Measurements from ENCODE around the gene EHHADH. TPM values are rescaled to one million over a fixed set of nuclear protein-coding genes. Genes with fewer than 3 reads are reported as not detected.

EHHADH gene
- total and polyA plus RNA-seq, 2 donors (not counting 3 experiments of a cell fraction or from before 2014, with no cell fraction given): 1.3 to 5.8 TPM

- intact Hi-C loops (cut with micrococcal nuclease) (no loop called here), dilution Hi-C loops (cut with MboI; ENCODE audit: extremely low pct_ligation_motif_present, low sequenced_read_pairs) (no loop called here)
- TF ChIP-seq MAX (IDR thresholded peaks at IDR 0.05; ENCODE audit: insufficient read depth, insufficient read length): no peak
- no peak for TF ChIP-seq GATA2 (IDR thresholded peaks at IDR 0.05; ENCODE audit: insufficient read depth, insufficient read length, low read depth, low read length)
- no peak for TF ChIP-seq EZH2 (IDR thresholded peaks at IDR 0.05; ENCODE audit: borderline replicate concordance, low read depth, low read length, severe bottlenecking)
- TF ChIP-seq FOS (IDR thresholded peaks at IDR 0.05; ENCODE audit: borderline replicate concordance, insufficient read depth, low read length): no peak
- no peak for TF ChIP-seq POLR2AphosphoS5 (IDR thresholded peaks at IDR 0.05; ENCODE audit: insufficient read depth, low read depth, low read length)
- no peak for TF ChIP-seq CTCF (IDR thresholded peaks at IDR 0.05; ENCODE audit: extremely low read depth in 1 of 2, insufficient read depth in 1 of 2, low read depth in 1 of 2, low read length in 2 of 2)
- no peak for TF ChIP-seq MYC (IDR thresholded peaks at IDR 0.05; ENCODE audit: low read depth, low read length)
- no peak for TF ChIP-seq JUN (IDR thresholded peaks at IDR 0.05; ENCODE audit: borderline replicate concordance, insufficient read depth, insufficient read length, low read depth)
- no peak for TF ChIP-seq POLR2A (IDR thresholded peaks at IDR 0.05; ENCODE audit: low read depth, low read length)
- Histone ChIP-seq H3K9me1 (replicated peaks; ENCODE audit: control insufficient read depth, extremely low read depth, insufficient read depth, low read length) (no peaks in the 10 kb centered on the region), H2AFZ (ENCODE audit: low read depth, low read length) (no peak overlapping the region), H3K27ac (ENCODE audit: insufficient read depth, low read depth, low read length) (no peak overlapping the region), H3K27me3 (ENCODE audit: control insufficient read depth in 2 of 2, insufficient read depth in 2 of 2, low read length in 2 of 2) (no peaks in the 10 kb centered on the region), H3K9me3 (replicated peaks; ENCODE audit: control insufficient read depth, insufficient read depth, low read length) (no peaks in the 10 kb centered on the region), H3K36me3 (ENCODE audit: control insufficient read depth in 2 of 2, extremely low read depth in 1 of 2, insufficient read depth in 2 of 2, low read length in 2 of 2) (no peaks in the 10 kb centered on the region), H3K9ac (replicated peaks; ENCODE audit: extremely low read depth, insufficient read depth, low read length) (no peak overlapping the region), H4K20me1 (replicated peaks; ENCODE audit: control insufficient read depth, extremely low read depth, insufficient read depth, low read length) (no peaks in the 10 kb centered on the region), H3K4me1 (ENCODE audit: control insufficient read depth, extremely low read depth, insufficient read depth, low read length) (peaks cover 6% of the 10 kb centered on the region), H3K4me3 (replicated peaks in 1 of 3; ENCODE audit: insufficient read depth in 1 of 3, low read depth in 1 of 3, low read length in 3 of 3) (no peak overlapping the region), H3K4me2 (ENCODE audit: insufficient read depth, low read length) (no peak overlapping the region), H3K79me2 (ENCODE audit: control insufficient read depth, insufficient read depth, low read length) (no peaks in the 10 kb centered on the region)
- DNase-seq (ENCODE audit: low read depth, low spot score) (no peak), FAIRE-seq (no peak)
- CTCF ChIA-PET: interaction anchor here (0.6 kb wide), 1 partner anchor 12 kb away, joined by 3 read pairs; no protein-coding TSS in a partner anchor
- BruUV-seq (replicated peaks): no TSS peak
- POLR2A ChIA-PET: no interaction called here
Measured at GRCh38 chr3:185212086-185212485, 41.8 kb downstream of the EHHADH start.

All from endothelial cell of umbilical vein (primary cell).